HG03460 (cell line): ENCODE data around the gene MPPED1.

Source experiments
- ATAC-seq: cut with Tn5 transposase; IDR thresholded peaks from one replicate; pipeline ENCODE4 v1.9.1; 2021; ENCODE audit not compliant: unreplicated experiment

The MPPED1 gene

GRCh38 chr22:43514476-43515157 lies 102.8 kb downstream of the MPPED1 start:
- no peak for ATAC-seq

- ATAC-seq, result no peak
Measured at GRCh38 chr22:43515411-43515810, 103.6 kb downstream of the MPPED1 start.

GRCh38 chr22:43515902-43516301 lies 104.1 kb downstream of the MPPED1 start:
- ATAC-seq, result no peak

- ATAC-seq, result no peak
Measured at GRCh38 chr22:43516386-43516785, 104.6 kb downstream of the MPPED1 start.

GRCh38 chr22:43516996-43517635 lies 105.3 kb downstream of the MPPED1 start:
- ATAC-seq, result no peak

GRCh38 chr22:43520632-43521039 lies 108.8 kb downstream of the MPPED1 start:
- no peak for ATAC-seq

- ATAC-seq, result no peak
Measured at GRCh38 chr22:43521716-43522115, 109.9 kb downstream of the MPPED1 start.

- ATAC-seq, result no peak
Measured at GRCh38 chr22:43526117-43526655, 114.4 kb downstream of the MPPED1 start.

GRCh38 chr22:43526946-43527345 lies 115.1 kb downstream of the MPPED1 start:
- ATAC-seq, result no peak

- no peak for ATAC-seq
Measured at GRCh38 chr22:43528601-43529360, 117.0 kb downstream of the MPPED1 start.

- no peak for ATAC-seq
Measured at GRCh38 chr22:43529461-43529860, 117.6 kb downstream of the MPPED1 start.

GRCh38 chr22:43529934-43530333 lies 118.1 kb downstream of the MPPED1 start:
- no peak for ATAC-seq

GRCh38 chr22:43530349-43531201 lies 118.8 kb downstream of the MPPED1 start:
- ATAC-seq, result no peak

GRCh38 chr22:43531651-43532050 lies 119.8 kb downstream of the MPPED1 start:
- no peak for ATAC-seq

GRCh38 chr22:43532301-43533155 lies 120.7 kb downstream of the MPPED1 start:
- ATAC-seq, result no peak

GRCh38 chr22:43533156-43533530 lies 121.3 kb downstream of the MPPED1 start:
- ATAC-seq, result no peak

GRCh38 chr22:43533656-43534428 lies 122.0 kb downstream of the MPPED1 start:
- ATAC-seq, result no peak

GRCh38 chr22:43534916-43535315 lies 123.1 kb downstream of the MPPED1 start:
- no peak for ATAC-seq

GRCh38 chr22:43535336-43535735 lies 123.5 kb downstream of the MPPED1 start:
- ATAC-seq, result no peak
